Measurements from ENCODE around the gene MRPS14.

GRCh38 chr1:175005085-175005783, 18.0 kb downstream of the MRPS14 start:
- TF ChIP-seq CTCF (IDR thresholded peaks at IDR 0.05; ENCODE audit: poor library complexity, severe bottlenecking) (no peak), EP300 (conservative IDR thresholded peaks at IDR 0.05; ENCODE audit: poor library complexity, severe bottlenecking) (no peak), REST (IDR thresholded peaks at IDR 0.05; ENCODE audit: borderline replicate concordance) (no peak)

All from neural cell (in vitro differentiated cells).